Measurements from ENCODE around the gene TRAPPC3L.

The TRAPPC3L gene

GRCh38 chr6:116482780-116483179, 62.7 kb downstream of the TRAPPC3L start:
- DNase-seq (ENCODE audit: insufficient read length) (no peak), FAIRE-seq (no peak)
- no peak for TF ChIP-seq POLR2AphosphoS5 (IDR thresholded peaks at IDR 0.05; ENCODE audit: low read depth, low read length)

- DNase-seq (ENCODE audit: insufficient read length) = peak; percentile 32
- TF ChIP-seq POLR2AphosphoS5 (IDR thresholded peaks at IDR 0.05; ENCODE audit: low read depth, low read length) = no peak
- no peak for TF ChIP-seq TAF1 (IDR thresholded peaks at IDR 0.05; ENCODE audit: borderline replicate concordance, low read depth, low read length)
- peak; percentile 81 for FAIRE-seq
Observed at GRCh38 chr6:116476002-116476678, 69.3 kb downstream of the TRAPPC3L start.

DNA sequence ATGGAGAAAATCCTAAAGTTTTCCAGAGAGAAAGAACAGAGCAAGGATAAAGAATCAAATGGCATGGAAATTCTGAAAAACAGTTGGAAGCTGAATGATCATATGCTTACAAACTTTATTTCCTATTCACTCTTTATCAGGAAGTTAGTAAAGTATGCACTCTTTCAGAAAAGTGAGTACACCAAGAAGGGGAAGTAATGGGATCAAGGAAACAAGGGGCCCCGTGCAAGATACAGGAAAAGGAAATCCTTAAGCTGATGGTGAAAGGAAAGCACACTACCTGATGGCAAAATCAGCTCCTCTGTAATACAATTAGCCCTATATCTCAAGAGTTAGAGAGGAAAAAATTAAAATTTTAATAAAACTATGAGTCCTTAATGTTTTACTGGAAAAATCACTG, 70.3 kb downstream of the TRAPPC3L start:
- DNase-seq (ENCODE audit: insufficient read length) (no peak), FAIRE-seq (peak; percentile 65)
- TF ChIP-seq TAF1 (IDR thresholded peaks at IDR 0.05; ENCODE audit: borderline replicate concordance, low read depth, low read length) = no peak
- no peak for TF ChIP-seq POLR2AphosphoS5 (IDR thresholded peaks at IDR 0.05; ENCODE audit: low read depth, low read length)
- no peak for TF ChIP-seq POLR2A (IDR thresholded peaks at IDR 0.05; ENCODE audit: low read depth, low read length)

DNA sequence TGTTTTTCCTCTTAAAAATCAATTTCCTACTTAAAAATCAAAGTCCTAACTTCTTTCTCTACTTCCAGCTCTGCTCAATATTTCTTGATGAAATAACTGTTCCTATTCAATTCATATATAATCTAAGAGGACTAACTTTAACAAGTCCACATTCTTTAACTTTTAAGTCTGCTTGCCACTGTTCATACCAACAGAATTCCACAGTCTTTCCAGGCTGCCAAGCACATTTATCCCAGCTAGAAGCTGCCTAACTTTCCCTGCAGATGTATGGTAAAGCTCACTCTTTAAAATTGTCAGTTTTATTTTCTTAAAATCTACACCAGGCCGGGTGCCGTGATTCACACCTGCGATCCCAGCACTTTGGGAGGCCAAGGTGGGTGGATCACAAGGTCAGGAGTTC, 72.8 kb downstream of the TRAPPC3L start:
- DNase-seq (ENCODE audit: insufficient read length) (no peak), FAIRE-seq (no peak)
- TF ChIP-seq POLR2A (IDR thresholded peaks at IDR 0.05; ENCODE audit: low read depth, low read length) (no peak), POLR2AphosphoS5 (IDR thresholded peaks at IDR 0.05; ENCODE audit: low read depth, low read length) (no peak), TAF1 (IDR thresholded peaks at IDR 0.05; ENCODE audit: borderline replicate concordance, low read depth, low read length) (no peak)

- TF ChIP-seq POLR2AphosphoS5 (IDR thresholded peaks at IDR 0.05; ENCODE audit: low read depth, low read length) = no peak
- DNase-seq (ENCODE audit: insufficient read length) (no peak), FAIRE-seq (no peak)
Observed at GRCh38 chr6:116471531-116471930, 74.0 kb downstream of the TRAPPC3L start.

GRCh38 chr6:116468293-116468692, 77.2 kb downstream of the TRAPPC3L start:
- DNase-seq (ENCODE audit: insufficient read length) (no peak), FAIRE-seq (no peak)
- TF ChIP-seq POLR2A (IDR thresholded peaks at IDR 0.05; ENCODE audit: low read depth, low read length) (no peak), TAF1 (IDR thresholded peaks at IDR 0.05; ENCODE audit: borderline replicate concordance, low read depth, low read length) (no peak), POLR2AphosphoS5 (IDR thresholded peaks at IDR 0.05; ENCODE audit: low read depth, low read length) (no peak)

DNA sequence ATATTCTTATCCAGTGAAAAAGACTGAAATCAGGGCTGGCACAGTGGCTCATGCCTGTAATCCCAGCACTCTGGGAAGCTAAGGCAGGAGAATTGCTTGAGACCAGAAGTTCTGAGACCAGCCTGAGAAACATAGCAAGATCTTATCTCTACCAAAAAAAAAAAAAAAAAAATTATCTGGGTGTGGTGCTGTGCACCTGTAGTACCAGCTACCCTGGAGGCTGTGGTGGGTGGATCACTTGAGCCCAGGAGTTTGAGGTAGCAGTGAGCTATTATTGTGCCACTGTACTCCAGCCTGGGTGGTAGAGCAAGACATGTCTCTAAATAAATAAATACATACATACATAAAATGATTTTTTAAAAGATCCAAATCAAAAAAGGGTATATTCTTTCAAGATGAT, 78.0 kb downstream of the TRAPPC3L start:
- no peak for FAIRE-seq
- DNase-seq (ENCODE audit: insufficient read length) = no peak
- TF ChIP-seq POLR2AphosphoS5 (IDR thresholded peaks at IDR 0.05; ENCODE audit: low read depth, low read length) (no peak), POLR2A (IDR thresholded peaks at IDR 0.05; ENCODE audit: low read depth, low read length) (no peak), TAF1 (IDR thresholded peaks at IDR 0.05; ENCODE audit: borderline replicate concordance, low read depth, low read length) (no peak)

DNA sequence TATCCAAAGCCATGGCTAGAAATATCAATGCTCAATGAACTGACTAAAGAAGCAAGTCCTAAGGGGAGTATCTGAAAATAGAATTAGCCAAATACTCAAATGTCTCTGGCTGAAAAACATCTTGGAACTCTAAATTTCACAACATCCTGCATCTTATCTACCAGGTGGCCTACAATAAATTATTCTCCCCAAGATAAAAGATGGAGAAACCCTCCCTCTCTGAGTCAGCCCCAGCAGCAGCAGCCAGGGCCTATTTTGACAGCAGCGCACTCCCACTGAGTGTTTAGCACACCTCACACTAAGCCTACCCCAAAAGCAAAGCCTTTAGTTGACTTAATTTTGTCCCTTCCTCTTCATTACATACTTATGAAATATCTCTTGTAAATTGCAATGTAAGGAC, 78.4 kb downstream of the TRAPPC3L start:
- FAIRE-seq (no peak), DNase-seq (ENCODE audit: insufficient read length) (no peak)
- TF ChIP-seq TAF1 (IDR thresholded peaks at IDR 0.05; ENCODE audit: borderline replicate concordance, low read depth, low read length) = no peak
- no peak for TF ChIP-seq POLR2AphosphoS5 (IDR thresholded peaks at IDR 0.05; ENCODE audit: low read depth, low read length)
- no peak for TF ChIP-seq POLR2A (IDR thresholded peaks at IDR 0.05; ENCODE audit: low read depth, low read length)

- no peak for DNase-seq (ENCODE audit: insufficient read length)
- FAIRE-seq = peak; percentile 36
- TF ChIP-seq POLR2A (IDR thresholded peaks at IDR 0.05; ENCODE audit: low read depth, low read length) (no peak), POLR2AphosphoS5 (IDR thresholded peaks at IDR 0.05; ENCODE audit: low read depth, low read length) (no peak), TAF1 (IDR thresholded peaks at IDR 0.05; ENCODE audit: borderline replicate concordance, low read depth, low read length) (no peak)
Observed at GRCh38 chr6:116465246-116465645, 80.2 kb downstream of the TRAPPC3L start.

DNA sequence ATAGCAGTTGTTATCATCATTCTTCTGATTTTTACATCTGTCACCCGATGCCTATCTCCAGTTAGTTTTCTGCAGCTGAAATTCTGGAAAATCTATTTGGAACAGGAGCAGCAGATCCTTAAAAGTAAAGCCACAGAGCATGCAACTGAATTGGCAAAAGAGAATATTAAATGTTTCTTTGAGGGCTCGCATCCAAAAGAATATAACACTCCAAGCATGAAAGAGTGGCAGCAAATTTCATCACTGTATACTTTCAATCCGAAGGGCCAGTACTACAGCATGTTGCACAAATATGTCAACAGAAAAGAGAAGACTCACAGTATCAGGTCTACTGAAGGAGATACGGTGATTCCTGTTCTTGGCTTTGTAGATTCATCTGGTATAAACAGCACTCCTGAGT, 82.2 kb downstream of the TRAPPC3L start:
- DNase-seq (ENCODE audit: insufficient read length) (no peak), FAIRE-seq (no peak)
- TF ChIP-seq TAF1 (IDR thresholded peaks at IDR 0.05; ENCODE audit: borderline replicate concordance, low read depth, low read length) (no peak), POLR2AphosphoS5 (IDR thresholded peaks at IDR 0.05; ENCODE audit: low read depth, low read length) (no peak), POLR2A (IDR thresholded peaks at IDR 0.05; ENCODE audit: low read depth, low read length) (no peak)

GRCh38 chr6:116461932-116462885, 83.3 kb downstream of the TRAPPC3L start:
- FAIRE-seq = peak; percentile 90
- peak; percentile 58 for DNase-seq (ENCODE audit: insufficient read length)
- TF ChIP-seq POLR2A (IDR thresholded peaks at IDR 0.05; ENCODE audit: low read depth, low read length) = peak; percentile 59; the same call in 1 of the 2 replicates
- no peak for TF ChIP-seq POLR2AphosphoS5 (IDR thresholded peaks at IDR 0.05; ENCODE audit: low read depth, low read length)

GRCh38 chr6:116461331-116461931, 84.1 kb downstream of the TRAPPC3L start, which contains the start of gene CALHM6:
Gene CALHM6 (plus strand): TSS chr6:116461375. CDS start chr6:116461930, 555 bp downstream.
- no peak for FAIRE-seq
- TF ChIP-seq TAF1 (IDR thresholded peaks at IDR 0.05; ENCODE audit: borderline replicate concordance, low read depth, low read length) (no peak), POLR2AphosphoS5 (IDR thresholded peaks at IDR 0.05; ENCODE audit: low read depth, low read length) (no peak), POLR2A (IDR thresholded peaks at IDR 0.05; ENCODE audit: low read depth, low read length) (no peak)

More at GRCh38 chr6:116461331-116461931, 84.1 kb downstream of the TRAPPC3L start, which contains the start of gene CALHM6:
- no peak for DNase-seq (ENCODE audit: insufficient read length)
